Stimulated activated CD4-positive, alpha-beta T cell treated with anti-CD3 and anti-CD28 coated beads, TNF-alpha, amount 100 ng/mL, for 48 hours (primary cell): ENCODE data around the gene DCUN1D5.

Source experiments
- DNase-seq, 3 donors: peaks; one replicate each; pipeline ENCODE4 v3.0.0-alpha.2; 2020; ENCODE audit warnings: low read depth in 3 of 3

The DCUN1D5 gene

DNA sequence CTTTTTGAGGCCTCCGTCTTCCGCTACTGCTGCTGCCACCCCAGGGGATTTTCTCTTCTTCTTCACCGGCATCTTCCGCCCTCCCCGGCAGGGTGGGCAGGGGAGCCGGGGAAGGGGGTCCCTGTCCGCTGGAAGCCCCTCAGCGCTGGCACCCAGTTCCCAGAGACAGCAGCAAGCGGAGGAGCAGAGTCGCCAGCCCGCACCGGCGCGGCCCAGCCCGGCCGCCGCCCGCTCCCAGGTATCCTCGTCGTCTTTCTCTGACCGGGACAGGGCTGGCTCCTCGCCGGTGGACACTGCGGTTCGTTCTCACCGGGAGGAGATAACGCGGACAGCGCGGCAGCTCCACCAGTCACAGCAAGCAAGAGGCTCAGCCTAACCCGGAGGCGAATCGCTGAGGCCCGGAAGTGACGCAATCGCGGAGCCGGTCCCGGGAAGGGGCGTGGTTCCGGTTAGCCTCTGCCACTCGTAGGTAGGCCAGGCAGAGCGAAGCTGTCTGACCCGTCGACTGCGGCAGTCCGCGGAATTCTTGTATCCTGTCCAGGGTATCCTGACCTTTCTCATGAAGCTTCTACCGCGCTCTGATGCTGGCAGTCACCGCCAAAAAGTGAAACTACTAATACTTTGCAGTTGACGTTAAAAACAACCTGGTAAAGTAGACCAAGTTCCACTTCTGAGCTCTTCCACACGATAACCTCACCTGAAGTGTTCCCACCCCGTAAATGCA is at the start of gene DCUN1D5:
TSS of gene DCUN1D5 (minus strand) at position 360 of the 724 bp plus-strand sequence. CDS start at position 72, 288 bp downstream.
- peak; percentile 90 to 93 (median 91) for DNase-seq

GRCh38 chr11:103125462-103125861 is 33.5 kb upstream of the DCUN1D5 start:
- no peak for DNase-seq

- no peak for DNase-seq
Measured at GRCh38 chr11:103114836-103115235, 22.9 kb upstream of the DCUN1D5 start.

DNA sequence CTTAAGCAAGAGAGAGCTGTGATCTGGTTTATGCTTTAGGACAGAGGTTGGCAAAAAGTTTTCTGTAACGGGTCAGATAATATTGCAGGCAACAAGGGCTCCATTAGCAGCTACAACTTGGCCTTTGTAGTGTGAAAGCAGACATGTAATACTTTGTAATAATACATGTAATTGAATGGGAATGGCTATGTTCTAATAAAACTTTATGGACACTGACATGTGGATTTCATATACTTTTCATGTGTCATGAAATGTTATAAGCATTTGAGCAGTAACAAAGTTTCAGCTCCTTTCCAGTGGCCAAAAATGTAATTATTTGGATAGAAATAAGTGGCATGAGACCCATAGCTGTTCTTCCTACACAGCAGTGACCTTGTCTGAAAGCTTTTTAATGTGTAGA is 20.4 kb upstream of the DCUN1D5 start:
- DNase-seq = no peak

GRCh38 chr11:103111400-103111799 is 19.4 kb upstream of the DCUN1D5 start:
- no peak for DNase-seq

- no peak for DNase-seq
Measured at GRCh38 chr11:103110391-103110790, 18.4 kb upstream of the DCUN1D5 start.

GRCh38 chr11:103109818-103110388 is 17.9 kb upstream of the DCUN1D5 start:
- DNase-seq = no peak

DNA sequence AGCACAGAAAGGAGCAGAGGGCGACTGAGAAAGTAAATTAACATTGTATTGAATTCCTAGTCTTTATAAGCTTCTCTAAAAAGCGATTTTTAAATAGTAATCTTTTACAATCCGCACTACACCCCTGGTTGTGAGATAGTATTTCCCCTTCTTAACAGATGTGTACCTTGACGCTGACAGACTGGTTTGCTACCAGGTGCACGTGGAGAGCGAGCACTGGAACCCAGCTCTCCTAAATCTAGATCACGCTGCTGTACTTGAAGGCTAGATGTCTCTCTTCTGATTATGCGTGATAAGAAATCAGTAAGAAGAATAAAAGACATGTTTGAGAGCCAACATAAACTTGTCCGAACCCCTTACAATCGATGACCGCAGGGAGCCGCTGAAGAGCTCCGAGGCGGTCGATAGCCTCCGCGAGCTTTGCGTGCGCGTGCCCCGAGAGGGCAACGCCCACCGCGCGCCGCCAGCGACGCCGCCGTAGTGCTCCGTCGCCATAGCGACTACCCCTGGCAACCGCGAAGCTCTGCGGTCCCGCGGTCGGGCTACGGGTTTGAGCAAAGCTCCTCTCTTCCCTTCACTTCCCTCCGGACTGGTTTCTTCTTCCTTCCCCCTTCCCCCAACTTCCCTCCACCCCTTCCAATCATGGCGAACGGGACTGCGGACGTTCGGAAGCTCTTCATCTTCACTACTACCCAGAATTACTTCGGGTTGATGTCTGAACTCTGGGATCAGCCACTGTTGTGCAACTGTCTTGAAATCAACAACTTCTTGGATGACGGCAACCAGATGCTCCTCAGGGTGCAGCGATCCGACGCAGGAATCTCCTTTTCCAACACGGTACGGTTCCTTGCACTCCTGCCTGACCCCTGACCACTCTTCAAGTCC is 17.2 kb upstream of the DCUN1D5 start, which contains the start of gene DYNC2H1:
TSS of gene DYNC2H1 (plus strand) at position 494 of the 885 bp plus-strand sequence. CDS start at position 643, 149 bp downstream.
- DNase-seq = peak; percentile 73 to 79 (median 75)

- no peak for DNase-seq
Measured at GRCh38 chr11:103097279-103097678, 5.3 kb upstream of the DCUN1D5 start.

GRCh38 chr11:103091064-103091800 is 728 bp downstream of the DCUN1D5 start:
- DNase-seq = peak in 1 of 3 donors; percentile 43

DNA sequence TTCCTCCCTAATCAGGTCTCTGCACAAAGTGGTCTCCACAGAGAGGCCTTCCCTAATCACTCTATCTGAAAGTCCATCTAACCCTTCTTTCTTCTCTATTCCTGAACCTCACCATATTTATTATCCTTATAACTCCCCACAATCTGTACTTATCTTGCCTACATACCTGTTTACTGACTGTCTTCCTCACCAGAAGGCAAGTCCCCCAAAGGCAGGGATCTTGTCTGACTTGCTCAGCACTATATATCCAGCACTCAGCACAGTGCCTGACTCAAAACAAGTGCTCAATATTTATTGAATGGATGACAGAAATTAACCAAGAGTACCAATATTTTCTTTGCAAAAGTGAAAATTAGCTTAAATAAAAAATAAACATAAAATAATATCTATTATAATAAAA is 5.5 kb downstream of the DCUN1D5 start:
- no peak for DNase-seq

- DNase-seq = no peak
Measured at GRCh38 chr11:103085758-103086365, 6.1 kb downstream of the DCUN1D5 start.

- no peak for DNase-seq
Measured at GRCh38 chr11:103079833-103080232, 12.1 kb downstream of the DCUN1D5 start.

DNA sequence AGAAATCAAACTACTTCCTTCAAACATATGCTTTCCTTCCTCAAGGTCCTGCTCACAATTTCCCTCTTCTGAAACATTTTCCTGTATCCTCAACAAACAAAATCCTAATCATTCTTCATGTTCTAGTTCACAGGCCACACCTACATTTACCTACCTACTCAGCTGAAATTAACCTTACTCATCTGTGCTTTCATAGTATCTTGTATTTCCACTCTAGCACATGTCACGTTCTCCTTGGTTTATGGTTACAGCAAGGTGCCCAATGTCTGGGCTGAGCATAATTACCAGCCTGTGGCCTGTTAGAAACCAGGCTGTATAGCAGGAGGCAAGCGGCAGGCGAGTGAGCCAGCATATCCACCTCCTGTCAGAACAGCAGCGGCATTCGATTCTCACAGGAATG is 13.2 kb downstream of the DCUN1D5 start:
- DNase-seq = no peak

DNA sequence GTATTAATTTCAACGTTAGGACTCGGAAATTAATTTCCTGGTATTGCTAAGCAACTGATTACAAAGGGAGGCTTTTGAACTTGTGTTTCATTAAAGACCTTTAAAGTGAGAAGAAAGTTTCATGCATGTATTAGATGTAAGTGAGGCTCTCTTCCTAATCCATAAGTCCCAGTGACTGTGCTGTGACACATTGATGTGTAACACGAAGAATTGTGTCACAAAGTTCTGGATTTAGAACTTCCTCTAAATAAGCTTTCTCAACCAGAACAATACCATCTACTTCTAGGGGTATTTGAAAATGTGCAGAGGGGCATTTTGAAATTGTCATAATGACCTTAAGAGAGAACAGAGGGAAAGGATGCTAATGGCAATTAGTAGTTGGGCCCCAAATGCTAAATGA is 14.4 kb downstream of the DCUN1D5 start:
- no peak for DNase-seq

DNA sequence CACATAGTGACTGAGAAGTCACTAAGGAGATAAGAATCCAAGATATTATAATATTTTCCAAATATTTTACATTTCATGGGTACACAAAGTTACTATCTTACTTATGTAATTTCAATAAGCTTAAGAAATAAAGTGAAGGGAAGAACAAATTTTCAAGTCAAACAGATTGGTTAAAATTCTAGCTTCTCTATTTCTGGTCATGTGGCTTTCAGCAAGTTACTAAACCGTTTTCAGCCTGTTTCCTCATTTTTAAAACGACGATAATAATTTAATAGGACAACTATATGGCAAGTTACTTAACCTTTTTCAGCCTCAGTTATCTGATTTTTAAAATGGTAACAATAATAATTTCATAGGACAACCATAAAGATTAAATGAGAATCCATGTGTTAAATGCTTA is 15.6 kb downstream of the DCUN1D5 start:
- no peak for DNase-seq

GRCh38 chr11:103071008-103071407 is 21.0 kb downstream of the DCUN1D5 start:
- no peak for DNase-seq

DNA sequence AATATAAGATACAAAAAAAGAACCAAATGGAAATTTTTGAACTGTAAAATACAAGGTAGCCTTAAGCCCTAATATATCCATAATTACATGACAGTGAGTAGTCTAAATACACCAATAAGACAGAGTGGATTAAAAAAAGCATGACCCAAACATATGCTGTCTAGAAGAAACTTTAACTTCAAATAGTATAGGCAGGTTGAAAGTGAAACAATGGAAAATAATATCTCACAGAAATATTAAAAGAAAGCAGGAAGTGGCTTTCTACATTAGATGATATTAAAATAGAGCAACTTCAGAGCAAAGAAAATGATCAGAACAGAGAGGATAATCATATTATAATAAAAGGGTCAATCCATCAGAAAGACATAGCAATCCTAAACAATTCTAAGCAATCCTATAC is 21.8 kb downstream of the DCUN1D5 start:
- DNase-seq = no peak

DNA sequence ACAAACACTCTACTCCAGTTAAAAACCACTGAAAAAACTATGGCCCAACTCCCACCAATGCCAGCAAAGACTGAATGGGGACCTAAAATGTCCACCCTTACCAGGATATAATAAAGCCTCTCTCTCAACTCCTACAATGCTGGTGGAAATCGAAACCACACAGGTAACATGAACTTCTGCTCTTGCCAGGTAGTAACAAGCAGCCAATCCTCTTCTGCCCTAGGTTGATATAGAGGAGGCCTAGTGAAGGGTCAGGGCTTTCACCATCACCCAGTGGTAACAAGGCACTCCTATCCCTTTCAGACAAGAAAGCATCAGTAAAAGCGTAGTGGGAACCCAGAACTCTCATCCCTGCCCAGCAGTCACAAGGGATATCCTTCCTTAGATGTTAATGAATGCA is 22.6 kb downstream of the DCUN1D5 start:
- no peak for DNase-seq

DNA sequence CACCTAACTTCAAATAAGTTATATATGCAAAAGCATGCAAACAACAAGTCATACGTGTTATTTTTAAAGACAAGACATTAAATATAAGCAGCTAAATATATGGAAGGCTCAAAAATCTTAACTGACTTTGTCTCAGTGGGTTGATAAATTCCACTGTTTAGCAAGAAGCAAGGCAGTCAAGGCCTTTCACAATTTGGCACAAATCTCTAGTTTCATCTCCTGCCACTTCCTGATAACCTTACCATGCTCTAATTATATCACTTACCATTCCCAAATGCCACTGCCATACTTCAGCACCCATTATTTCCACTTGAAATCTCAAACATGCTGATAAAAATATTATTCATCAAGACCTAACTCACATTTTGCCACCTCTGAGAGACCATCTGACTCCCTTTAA is 24.8 kb downstream of the DCUN1D5 start:
- DNase-seq = no peak

DNA sequence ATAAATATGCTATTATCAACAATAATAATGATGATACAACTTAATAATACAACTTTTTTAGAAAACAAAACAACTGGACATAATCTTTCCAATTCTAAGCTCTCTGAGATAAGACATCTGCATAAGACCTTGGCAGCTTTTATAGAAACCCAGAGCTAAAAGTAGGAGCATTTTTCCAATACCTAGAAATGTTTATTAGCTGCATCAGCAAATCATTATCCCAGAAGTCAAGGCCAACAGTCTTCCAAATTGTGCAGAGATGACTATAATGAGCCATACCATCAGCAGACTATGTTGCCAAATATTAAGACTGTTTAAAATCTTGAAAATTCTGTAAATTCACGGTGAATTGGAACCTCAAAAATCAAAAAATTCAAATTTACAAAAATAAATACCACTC is 30.3 kb downstream of the DCUN1D5 start:
- DNase-seq = no peak
